Measurements from ENCODE around the gene SRL. TPM values are rescaled to one million over a fixed set of nuclear protein-coding genes. Genes with fewer than 3 reads are reported as not detected.

SRL gene
- total and polyA plus RNA-seq, 2 of the 13 experiments (the other 11 are each of a cell fraction or from before 2014, with no cell fraction given), result 0.05 TPM; not detected in 1

DNA sequence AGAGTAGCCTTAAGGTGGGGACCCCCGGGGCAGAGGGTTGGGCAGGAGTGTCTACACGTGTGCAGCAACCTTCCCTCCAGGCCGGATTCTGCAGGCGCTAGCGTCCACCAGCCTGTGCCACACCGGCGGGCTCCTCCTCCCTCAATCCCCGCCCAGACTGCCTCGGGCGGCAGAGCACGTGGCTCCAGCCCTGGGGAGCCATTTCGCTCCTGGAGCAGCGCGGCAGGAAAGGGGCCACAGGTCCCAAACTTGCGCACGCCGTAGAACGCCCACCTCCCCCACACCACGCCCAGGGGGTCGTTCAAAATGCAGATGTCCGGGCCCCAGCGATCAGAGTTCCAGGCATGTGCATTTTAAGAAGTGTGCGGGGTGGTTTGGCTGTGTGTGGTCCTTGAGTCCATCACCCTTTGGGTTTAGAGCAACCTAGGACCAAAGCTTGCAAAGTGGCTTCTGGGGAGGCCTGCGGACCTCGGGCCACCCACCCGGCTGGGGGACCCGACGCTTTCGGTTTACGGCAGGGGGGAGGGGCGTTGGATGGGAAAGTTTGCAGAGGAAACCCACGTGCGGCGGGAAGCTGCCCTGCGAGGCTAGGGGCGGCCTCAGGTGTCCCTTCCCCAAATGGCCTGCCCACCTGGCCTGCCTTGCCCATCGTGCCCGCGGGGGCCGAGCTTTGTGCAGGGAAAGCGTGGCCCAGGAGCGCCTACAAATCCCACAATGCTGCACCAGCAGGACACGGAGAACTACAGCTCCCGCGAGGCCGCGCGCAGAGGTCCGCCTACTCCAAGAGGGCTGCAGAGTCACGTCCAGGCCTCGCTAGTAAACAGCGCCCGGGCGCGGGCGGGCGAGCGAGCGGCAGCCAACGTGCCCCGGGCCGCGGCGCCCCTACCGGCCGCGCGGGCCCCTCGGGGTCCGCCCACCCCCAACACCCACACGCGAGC, 29.6 kb upstream of the SRL start (continued):
- peak; percentile 79 for TF ChIP-seq ZBTB8A (CRISPR knock-in tag; IDR thresholded peaks at IDR 0.05; ENCODE audit: borderline replicate concordance, low read depth)
- TF ChIP-seq, protein P1, sequence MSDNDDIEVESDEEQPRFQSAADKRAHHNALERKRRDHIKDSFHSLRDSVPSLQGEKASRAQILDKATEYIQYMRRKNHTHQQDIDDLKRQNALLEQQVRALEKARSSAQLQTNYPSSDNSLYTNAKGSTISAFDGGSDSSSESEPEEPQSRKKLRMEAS (IDR thresholded peaks at IDR 0.05), result peak; percentile 99
- TF ChIP-seq ZNF343 (CRISPR knock-in tag; IDR thresholded peaks at IDR 0.05), result peak; percentile 85
- TF ChIP-seq ETV5 (CRISPR knock-in tag; IDR thresholded peaks at IDR 0.05; ENCODE audit: borderline replicate concordance), result no peak
- peak; percentile 81 for TF ChIP-seq ZNF589 (CRISPR knock-in tag; conservative IDR thresholded peaks at IDR 0.05)
- TF ChIP-seq YEATS4 (CRISPR knock-in tag; IDR thresholded peaks at IDR 0.05; ENCODE audit: borderline replicate concordance), result peak; percentile 96
- TF ChIP-seq, protein P2, sequence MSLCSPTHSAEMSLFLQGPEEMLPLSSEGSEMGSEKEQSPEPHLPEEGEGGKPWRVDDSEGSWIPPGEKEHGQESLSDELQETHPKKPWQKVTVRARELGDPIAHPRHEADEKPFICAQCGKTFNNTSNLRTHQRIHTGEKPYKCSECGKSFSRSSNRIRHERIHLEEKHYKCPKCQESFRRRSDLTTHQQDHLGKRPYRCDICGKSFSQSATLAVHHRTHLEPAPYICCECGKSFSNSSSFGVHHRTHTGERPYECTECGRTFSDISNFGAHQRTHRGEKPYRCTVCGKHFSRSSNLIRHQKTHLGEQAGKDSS (CRISPR knock-in tag; IDR thresholded peaks at IDR 0.05; ENCODE audit: borderline replicate concordance, low read depth), result peak; percentile 36; the same call in 1 of the 2 replicates
- TF ChIP-seq MTF1 (CRISPR knock-in tag; IDR thresholded peaks at IDR 0.05), result no peak
- TF ChIP-seq ARNTL (CRISPR knock-in tag; IDR thresholded peaks at IDR 0.05), result peak; percentile 94
- peak; percentile 53; the same call in 1 of the 2 replicates for TF ChIP-seq KLF6 (CRISPR knock-in tag; IDR thresholded peaks at IDR 0.05)
- peak; percentile 58 for TF ChIP-seq KAT8 (CRISPR knock-in tag; IDR thresholded peaks at IDR 0.05)
- 0 out of 2 replicates have a peak, but pooled peaks have one; percentile 60 for TF ChIP-seq ZNF749 (CRISPR knock-in tag; IDR thresholded peaks at IDR 0.05; ENCODE audit: borderline replicate concordance)
- peak; percentile 58 for TF ChIP-seq MNT (IDR thresholded peaks at IDR 0.05)
- TF ChIP-seq ZNF101 (CRISPR knock-in tag; IDR thresholded peaks at IDR 0.05; ENCODE audit: borderline replicate concordance, low read depth), result peak; percentile 70
- TF ChIP-seq, protein P3, sequence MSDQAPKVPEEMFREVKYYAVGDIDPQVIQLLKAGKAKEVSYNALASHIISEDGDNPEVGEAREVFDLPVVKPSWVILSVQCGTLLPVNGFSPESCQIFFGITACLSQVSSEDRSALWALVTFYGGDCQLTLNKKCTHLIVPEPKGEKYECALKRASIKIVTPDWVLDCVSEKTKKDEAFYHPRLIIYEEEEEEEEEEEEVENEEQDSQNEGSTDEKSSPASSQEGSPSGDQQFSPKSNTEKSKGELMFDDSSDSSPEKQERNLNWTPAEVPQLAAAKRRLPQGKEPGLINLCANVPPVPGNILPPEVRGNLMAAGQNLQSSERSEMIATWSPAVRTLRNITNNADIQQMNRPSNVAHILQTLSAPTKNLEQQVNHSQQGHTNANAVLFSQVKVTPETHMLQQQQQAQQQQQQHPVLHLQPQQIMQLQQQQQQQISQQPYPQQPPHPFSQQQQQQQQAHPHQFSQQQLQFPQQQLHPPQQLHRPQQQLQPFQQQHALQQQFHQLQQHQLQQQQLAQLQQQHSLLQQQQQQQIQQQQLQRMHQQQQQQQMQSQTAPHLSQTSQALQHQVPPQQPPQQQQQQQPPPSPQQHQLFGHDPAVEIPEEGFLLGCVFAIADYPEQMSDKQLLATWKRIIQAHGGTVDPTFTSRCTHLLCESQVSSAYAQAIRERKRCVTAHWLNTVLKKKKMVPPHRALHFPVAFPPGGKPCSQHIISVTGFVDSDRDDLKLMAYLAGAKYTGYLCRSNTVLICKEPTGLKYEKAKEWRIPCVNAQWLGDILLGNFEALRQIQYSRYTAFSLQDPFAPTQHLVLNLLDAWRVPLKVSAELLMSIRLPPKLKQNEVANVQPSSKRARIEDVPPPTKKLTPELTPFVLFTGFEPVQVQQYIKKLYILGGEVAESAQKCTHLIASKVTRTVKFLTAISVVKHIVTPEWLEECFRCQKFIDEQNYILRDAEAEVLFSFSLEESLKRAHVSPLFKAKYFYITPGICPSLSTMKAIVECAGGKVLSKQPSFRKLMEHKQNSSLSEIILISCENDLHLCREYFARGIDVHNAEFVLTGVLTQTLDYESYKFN (CRISPR knock-in tag; conservative IDR thresholded peaks at IDR 0.05), result peak; percentile 57; the same call in 1 of the 2 replicates
- no peak for TF ChIP-seq SIX1 (CRISPR knock-in tag; IDR thresholded peaks at IDR 0.05; ENCODE audit: borderline replicate concordance)
- TF ChIP-seq, protein P4, sequence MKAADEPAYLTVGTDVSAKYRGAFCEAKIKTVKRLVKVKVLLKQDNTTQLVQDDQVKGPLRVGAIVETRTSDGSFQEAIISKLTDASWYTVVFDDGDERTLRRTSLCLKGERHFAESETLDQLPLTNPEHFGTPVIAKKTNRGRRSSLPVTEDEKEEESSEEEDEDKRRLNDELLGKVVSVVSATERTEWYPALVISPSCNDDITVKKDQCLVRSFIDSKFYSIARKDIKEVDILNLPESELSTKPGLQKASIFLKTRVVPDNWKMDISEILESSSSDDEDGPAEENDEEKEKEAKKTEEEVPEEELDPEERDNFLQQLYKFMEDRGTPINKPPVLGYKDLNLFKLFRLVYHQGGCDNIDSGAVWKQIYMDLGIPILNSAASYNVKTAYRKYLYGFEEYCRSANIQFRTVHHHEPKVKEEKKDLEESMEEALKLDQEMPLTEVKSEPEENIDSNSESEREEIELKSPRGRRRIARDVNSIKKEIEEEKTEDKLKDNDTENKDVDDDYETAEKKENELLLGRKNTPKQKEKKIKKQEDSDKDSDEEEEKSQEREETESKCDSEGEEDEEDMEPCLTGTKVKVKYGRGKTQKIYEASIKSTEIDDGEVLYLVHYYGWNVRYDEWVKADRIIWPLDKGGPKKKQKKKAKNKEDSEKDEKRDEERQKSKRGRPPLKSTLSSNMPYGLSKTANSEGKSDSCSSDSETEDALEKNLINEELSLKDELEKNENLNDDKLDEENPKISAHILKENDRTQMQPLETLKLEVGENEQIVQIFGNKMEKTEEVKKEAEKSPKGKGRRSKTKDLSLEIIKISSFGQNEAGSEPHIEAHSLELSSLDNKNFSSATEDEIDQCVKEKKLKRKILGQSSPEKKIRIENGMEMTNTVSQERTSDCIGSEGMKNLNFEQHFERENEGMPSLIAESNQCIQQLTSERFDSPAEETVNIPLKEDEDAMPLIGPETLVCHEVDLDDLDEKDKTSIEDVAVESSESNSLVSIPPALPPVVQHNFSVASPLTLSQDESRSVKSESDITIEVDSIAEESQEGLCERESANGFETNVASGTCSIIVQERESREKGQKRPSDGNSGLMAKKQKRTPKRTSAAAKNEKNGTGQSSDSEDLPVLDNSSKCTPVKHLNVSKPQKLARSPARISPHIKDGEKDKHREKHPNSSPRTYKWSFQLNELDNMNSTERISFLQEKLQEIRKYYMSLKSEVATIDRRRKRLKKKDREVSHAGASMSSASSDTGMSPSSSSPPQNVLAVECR (CRISPR knock-in tag; IDR thresholded peaks at IDR 0.05; ENCODE audit: borderline replicate concordance), result peak; percentile 71

Data from HepG2 (cell line).